MCF 10A (cell line): ENCODE data around the gene LRRC40. TPM values are rescaled to one million over a fixed set of nuclear protein-coding genes. Genes with fewer than 3 reads are reported as not detected.
A peak's percentile ranks its signal among the peaks of the same experiment; 100 is the strongest.

ENCODE experiments used
- BruUV-seq: library from RNA; stranded (reverse); fragments of 400-500 nt; replicated peaks from 2 replicates; lab custom pipeline; 2021; lab: Mats Ljungman, UMichigan
- CTCF ChIA-PET: fragments of 300-600 bp; sonication (Branson Sonifier 250); formaldehyde crosslinking; extraction: SDS; loops from one replicate; lab custom pipeline; 2021; ENCODE audit warnings: antibody characterized with exemption, inconsistent platforms; lab: Yijun Ruan, JAX
- POLR2A ChIA-PET: fragments of 300-600, 350-650 bp; sonication (Branson Sonifier 250); formaldehyde crosslinking; extraction: SDS; loops from one replicate; lab custom pipeline; 2020; ENCODE audit warnings: antibody characterized with exemption, inconsistent platforms; lab: Yijun Ruan, JAX
- DNase-seq: peaks from one replicate; pipeline ENCODE4 v3.0.0-alpha.2; 2018; ENCODE audit not compliant: unreplicated experiment
- H3K27ac Mint-ChIP-seq: one replicate; pipeline ENCODE4 v1.8.0; 2022; ENCODE audit warnings: mild to moderate bottlenecking, low read depth, mixed read lengths; ENCODE audit not compliant: unreplicated experiment
- H3K27me3 Mint-ChIP-seq: one replicate; pipeline ENCODE4 v1.8.0; 2022; ENCODE audit warnings: mixed read lengths; ENCODE audit not compliant: insufficient read depth, unreplicated experiment
- H3K36me3 Mint-ChIP-seq: one replicate; pipeline ENCODE4 v1.8.0; 2022; ENCODE audit warnings: mild to moderate bottlenecking, moderate library complexity, mixed read lengths; ENCODE audit not compliant: insufficient read depth, unreplicated experiment
- H3K4me1 Mint-ChIP-seq: one replicate; pipeline ENCODE4 v1.8.0; 2022; ENCODE audit warnings: mixed read lengths; ENCODE audit not compliant: insufficient read depth, unreplicated experiment
- H3K4me3 Mint-ChIP-seq: one replicate; pipeline ENCODE4 v1.8.0; 2022; ENCODE audit warnings: mild to moderate bottlenecking, moderate library complexity, mixed read lengths; ENCODE audit not compliant: unreplicated experiment
- H3K9me3 Mint-ChIP-seq: one replicate; pipeline ENCODE4 v1.8.0; 2022; ENCODE audit warnings: mixed read lengths; ENCODE audit not compliant: unreplicated experiment
- intact Hi-C: fragments of 100-400 bp; cut with micrococcal nuclease; formaldehyde crosslinking; loops from 2 replicates; pipeline ENCODE4 v1.14.1; 2022
- total RNA-seq: library from RNA; stranded (reverse); gene quantifications from 2 replicates; pipeline ENCODE4 v1.2.3, GENCODE V29; 2022
- TF ChIP-seq, protein P1 (sequence below): fragments of 200-600 bp; IDR thresholded peaks from one replicate; pipeline ENCODE4 v1.8.0; 2022; ENCODE audit warnings: antibody characterized with exemption, mild to moderate bottlenecking; ENCODE audit not compliant: unreplicated experiment

Gene LRRC40
- total RNA-seq, 1 experiment from 2014 or later: 14.7 TPM

DNA sequence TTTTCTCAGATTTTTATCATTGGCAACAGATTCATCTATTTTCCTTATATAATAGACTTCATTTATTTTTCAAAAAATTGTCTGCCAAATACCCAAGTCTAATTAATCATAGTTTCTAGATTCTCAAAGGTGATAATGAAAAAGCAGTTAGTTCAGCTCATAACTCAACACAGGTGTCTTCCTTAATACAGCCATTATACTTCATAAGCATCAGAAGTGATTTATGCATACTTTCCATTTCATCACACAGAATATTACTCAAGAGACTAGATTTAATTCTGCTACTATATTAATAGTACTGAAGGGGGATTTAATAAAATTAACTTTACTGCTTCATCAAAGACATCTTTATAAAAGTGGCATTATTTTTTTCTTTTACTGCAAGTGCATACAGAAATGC lies 34.6 kb upstream of the LRRC40 start:
- DNase-seq: no peak
- peaks cover 98% of the 10 kb centered on the region for H3K36me3 Mint-ChIP-seq
- H3K4me1 Mint-ChIP-seq: no peaks in the 10 kb centered on the region
- H3K9me3 Mint-ChIP-seq: no peaks in the 10 kb centered on the region
- ChIA-PET POLR2A (no interaction called here), CTCF (no interaction called here)
- no TSS peak for BruUV-seq
- TF ChIP-seq, protein P1, sequence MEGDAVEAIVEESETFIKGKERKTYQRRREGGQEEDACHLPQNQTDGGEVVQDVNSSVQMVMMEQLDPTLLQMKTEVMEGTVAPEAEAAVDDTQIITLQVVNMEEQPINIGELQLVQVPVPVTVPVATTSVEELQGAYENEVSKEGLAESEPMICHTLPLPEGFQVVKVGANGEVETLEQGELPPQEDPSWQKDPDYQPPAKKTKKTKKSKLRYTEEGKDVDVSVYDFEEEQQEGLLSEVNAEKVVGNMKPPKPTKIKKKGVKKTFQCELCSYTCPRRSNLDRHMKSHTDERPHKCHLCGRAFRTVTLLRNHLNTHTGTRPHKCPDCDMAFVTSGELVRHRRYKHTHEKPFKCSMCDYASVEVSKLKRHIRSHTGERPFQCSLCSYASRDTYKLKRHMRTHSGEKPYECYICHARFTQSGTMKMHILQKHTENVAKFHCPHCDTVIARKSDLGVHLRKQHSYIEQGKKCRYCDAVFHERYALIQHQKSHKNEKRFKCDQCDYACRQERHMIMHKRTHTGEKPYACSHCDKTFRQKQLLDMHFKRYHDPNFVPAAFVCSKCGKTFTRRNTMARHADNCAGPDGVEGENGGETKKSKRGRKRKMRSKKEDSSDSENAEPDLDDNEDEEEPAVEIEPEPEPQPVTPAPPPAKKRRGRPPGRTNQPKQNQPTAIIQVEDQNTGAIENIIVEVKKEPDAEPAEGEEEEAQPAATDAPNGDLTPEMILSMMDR: no peak
- H3K27ac Mint-ChIP-seq: no peak overlapping the region
- no peak overlapping the region for H3K4me3 Mint-ChIP-seq
- no peaks in the 10 kb centered on the region for H3K27me3 Mint-ChIP-seq
- intact Hi-C loops: no loop called here

DNA sequence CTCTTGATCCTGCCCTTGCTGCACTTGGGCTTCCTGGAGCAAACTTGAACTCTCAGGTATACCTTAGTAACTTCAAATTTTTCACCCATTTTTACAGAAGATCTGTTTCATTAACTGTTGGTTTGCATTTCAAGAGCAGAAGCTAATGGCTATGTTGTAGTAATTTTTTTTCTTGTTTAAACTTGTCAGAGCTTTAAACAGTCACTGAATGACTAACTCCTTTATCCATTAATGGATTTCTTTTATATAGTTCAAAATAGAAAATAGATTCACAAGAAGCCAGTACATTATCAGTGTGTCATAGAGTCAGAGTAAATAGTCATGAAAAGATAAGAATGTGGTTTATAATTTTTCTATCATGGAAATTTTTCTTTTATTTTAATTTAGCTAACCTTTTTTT lies 29.4 kb upstream of the LRRC40 start:
- H3K27ac Mint-ChIP-seq: peak overlapping the region; percentile 76
- no peak overlapping the region for H3K4me3 Mint-ChIP-seq
- DNase-seq: no peak
- ChIA-PET CTCF (interaction anchor here (0.5 to 0.6 kb wide), 2 partner anchors 23 to 24 kb away, joined by 3 to 4 read pairs; no protein-coding TSS in a partner anchor), POLR2A (interaction anchor here (0.7 to 2.1 kb wide), 6 partner anchors 14 to 176 kb away, joined by 3 to 12 read pairs (median 4); partner anchors contain the start of genes ANKRD13C, CTH, LRRC40 and SRSF11)
- intact Hi-C loops: no loop called here
- no peaks in the 10 kb centered on the region for H3K27me3 Mint-ChIP-seq
- TF ChIP-seq, protein P1: no peak
- no peaks in the 10 kb centered on the region for H3K4me1 Mint-ChIP-seq
- H3K36me3 Mint-ChIP-seq: peaks cover 94% of the 10 kb centered on the region
- BruUV-seq: no TSS peak
- no peaks in the 10 kb centered on the region for H3K9me3 Mint-ChIP-seq

DNA sequence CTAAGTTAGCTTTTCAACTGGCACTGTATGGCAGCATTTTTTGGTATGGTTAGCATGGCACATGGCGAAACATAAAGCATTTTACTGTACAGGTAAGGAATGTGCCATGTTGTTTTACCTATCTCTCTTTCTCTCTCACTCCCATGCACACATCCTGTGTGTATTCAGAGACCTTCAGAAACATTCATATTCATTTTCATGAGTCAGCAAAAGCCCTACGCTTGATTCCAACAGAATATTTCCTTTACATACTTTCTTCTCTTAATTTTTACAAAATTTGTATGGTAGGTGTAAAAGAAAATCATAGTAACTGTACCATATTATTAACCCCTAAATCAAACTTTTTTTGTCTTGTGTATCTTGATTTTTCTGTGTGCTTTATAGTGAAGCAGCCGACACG lies 26.1 kb upstream of the LRRC40 start:
- Mint-ChIP-seq H3K36me3 (peaks cover 87% of the 10 kb centered on the region), H3K9me3 (no peaks in the 10 kb centered on the region), H3K27ac (no peak overlapping the region), H3K27me3 (no peaks in the 10 kb centered on the region), H3K4me3 (no peak overlapping the region), H3K4me1 (no peaks in the 10 kb centered on the region)
- no peak for DNase-seq
- ChIA-PET CTCF (interaction anchor here (0.7 to 0.9 kb wide), 2 partner anchors 10 to 14 kb away, joined by 3 to 7 read pairs; partner anchors contain the start of gene SRSF11), POLR2A (interaction anchor here (0.6 to 1.1 kb wide), 4 partner anchors 10 to 180 kb away, joined by 3 to 6 read pairs (median 4); partner anchors contain the start of gene SRSF11)
- intact Hi-C loops: no loop called here
- BruUV-seq: no TSS peak
- TF ChIP-seq, protein P1: no peak

DNA sequence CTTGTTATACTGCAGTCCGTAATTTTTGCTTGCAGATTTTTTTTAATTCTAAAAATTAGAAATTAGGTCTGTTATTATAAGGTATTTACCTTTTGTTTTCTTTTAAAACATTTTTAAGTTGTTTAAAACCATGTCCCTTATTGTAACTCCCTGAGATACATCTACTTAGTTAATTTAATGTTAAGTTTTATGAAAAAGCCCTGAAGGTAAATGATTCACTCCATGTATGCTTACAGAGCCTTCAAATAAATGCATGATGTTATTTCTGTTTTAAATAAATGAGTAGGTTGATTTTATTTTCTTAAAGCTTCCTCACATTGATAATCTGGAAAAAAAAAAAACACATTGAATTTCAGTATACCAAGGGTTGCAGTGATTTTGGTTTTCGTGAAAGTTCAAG lies 23.3 kb upstream of the LRRC40 start:
- ChIA-PET POLR2A (interaction anchor here (1.2 kb wide), 1 partner anchor 182 kb away, joined by 5 read pairs; the partner anchor contains the start of gene CTH), CTCF (no interaction called here)
- no TSS peak for BruUV-seq
- TF ChIP-seq, protein P1: no peak
- no peaks in the 10 kb centered on the region for H3K9me3 Mint-ChIP-seq
- intact Hi-C loops: loop anchor here (10.0 kb wide), 1 partner anchor 186 kb away; the partner anchor contains the start of gene CTH
- no peak for DNase-seq
- H3K27ac Mint-ChIP-seq: no peak overlapping the region
- H3K4me1 Mint-ChIP-seq: peaks cover 10% of the 10 kb centered on the region
- H3K27me3 Mint-ChIP-seq: no peaks in the 10 kb centered on the region
- H3K36me3 Mint-ChIP-seq: peaks cover 86% of the 10 kb centered on the region
- no peak overlapping the region for H3K4me3 Mint-ChIP-seq
